Loucy (cell line): ENCODE results near the gene XRCC4.

Source experiments
- H2AFZ ChIP-seq: fragments of 200-600 bp; sonication (generic); 2 replicates; pipeline ENCODE4 v1.6.0; 2016; ENCODE audit warnings: antibody characterized with exemption, mild to moderate bottlenecking, low read length, moderate library complexity
- H3F3A ChIP-seq: fragments of 200-600 bp; 2 replicates; pipeline ENCODE4 v1.6.0; 2016; ENCODE audit warnings: antibody characterized with exemption, low read depth, mild to moderate bottlenecking
- H3K27me3 ChIP-seq: fragments of 200-600 bp; sonication (generic); 2 replicates; pipeline ENCODE4 v1.6.1; 2014; ENCODE audit warnings: low read length, mild to moderate bottlenecking; ENCODE audit not compliant: insufficient read depth, poor library complexity, severe bottlenecking
- H3K36me3 ChIP-seq: fragments of 200-600 bp; sonication (generic); 2 replicates; pipeline ENCODE4 v1.6.1; 2016; ENCODE audit warnings: low read length; ENCODE audit not compliant: insufficient read depth
- H3K4me1 ChIP-seq: fragments of 200-600 bp; sonication (generic); 2 replicates; pipeline ENCODE4 v1.5.1; 2014; ENCODE audit warnings: low read length, mild to moderate bottlenecking; ENCODE audit not compliant: insufficient read depth, poor library complexity, severe bottlenecking
- H3K4me2 ChIP-seq: fragments of 200-600 bp; sonication (generic); 2 replicates; pipeline ENCODE4 v1.6.0; 2014; ENCODE audit warnings: antibody characterized with exemption, low read length, low read depth, mild to moderate bottlenecking; ENCODE audit not compliant: poor library complexity, severe bottlenecking
- H3K4me3 ChIP-seq: fragments of 200-600 bp; sonication (generic); 2 replicates; pipeline ENCODE4 v1.5.1; 2014; ENCODE audit warnings: low read length, mild to moderate bottlenecking, mixed read lengths; ENCODE audit not compliant: poor library complexity, severe bottlenecking
- H3K79me2 ChIP-seq: fragments of 200-600 bp; sonication (generic); 2 replicates; pipeline ENCODE4 v1.6.1; 2014; ENCODE audit warnings: low read length; ENCODE audit not compliant: insufficient read depth
- H3K9ac ChIP-seq: fragments of 200-600 bp; sonication (generic); 2 replicates; pipeline ENCODE4 v1.6.0; 2014; ENCODE audit warnings: mild to moderate bottlenecking, low read depth, low read length, moderate library complexity; ENCODE audit not compliant: poor library complexity, severe bottlenecking
- H3K9me2 ChIP-seq: fragments of 200-600 bp; sonication (generic); replicated peaks from 2 replicates; pipeline ENCODE4 v1.6.1; 2016; ENCODE audit warnings: low read depth, low read length, mixed read lengths
- H3K9me3 ChIP-seq: fragments of 200-600 bp; sonication (generic); 2 replicates; pipeline ENCODE4 v1.6.1; 2014; ENCODE audit warnings: mild to moderate bottlenecking, antibody characterized with exemption, low read length, low read depth; ENCODE audit not compliant: insufficient read depth
- H4K20me1 ChIP-seq: fragments of 200-600 bp; sonication (generic); 2 replicates; pipeline ENCODE4 v1.6.0; 2014; ENCODE audit warnings: antibody characterized with exemption, low read length, mild to moderate bottlenecking; ENCODE audit not compliant: insufficient read depth, poor library complexity, severe bottlenecking
- EZH2phosphoT487 ChIP-seq: fragments of 200-600 bp; IDR thresholded peaks from 2 replicates; pipeline ENCODE4 v1.6.1; 2018; ENCODE audit warnings: antibody characterized with exemption, mild to moderate bottlenecking, moderate library complexity, borderline replicate concordance
- TF ChIP-seq, protein P1 (sequence below): fragments of 200-600 bp; sonication (generic); conservative IDR thresholded peaks from 2 replicates; pipeline ENCODE4 v1.5.1; 2014; ENCODE audit warnings: mild to moderate bottlenecking, antibody characterized with exemption, low read length

The XRCC4 gene

DNA sequence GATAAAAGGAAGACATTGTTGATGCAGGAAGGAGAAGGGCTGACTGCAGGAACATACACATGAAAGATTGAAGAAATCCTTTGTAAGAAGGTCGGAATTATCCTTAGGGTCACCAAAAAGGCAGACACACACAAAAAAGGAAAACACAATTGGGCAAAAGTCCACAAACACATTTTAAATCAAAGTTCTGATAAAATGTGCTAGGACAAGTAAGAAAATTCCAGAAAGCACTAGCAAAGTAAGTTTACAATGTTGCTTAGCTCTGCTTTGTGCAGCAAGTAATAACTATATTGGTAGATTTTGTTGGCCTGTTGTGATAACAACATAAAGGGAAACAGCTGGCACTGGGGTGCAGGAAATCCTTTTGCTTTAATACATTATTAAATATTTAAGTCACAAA lies 294.4 kb downstream of the XRCC4 start:
- H3K4me3 ChIP-seq: no peak overlapping the region
- no peaks in the 10 kb centered on the region for H4K20me1 ChIP-seq
- H3K9me2 ChIP-seq: no peaks in the 10 kb centered on the region
- TF ChIP-seq, protein P1, sequence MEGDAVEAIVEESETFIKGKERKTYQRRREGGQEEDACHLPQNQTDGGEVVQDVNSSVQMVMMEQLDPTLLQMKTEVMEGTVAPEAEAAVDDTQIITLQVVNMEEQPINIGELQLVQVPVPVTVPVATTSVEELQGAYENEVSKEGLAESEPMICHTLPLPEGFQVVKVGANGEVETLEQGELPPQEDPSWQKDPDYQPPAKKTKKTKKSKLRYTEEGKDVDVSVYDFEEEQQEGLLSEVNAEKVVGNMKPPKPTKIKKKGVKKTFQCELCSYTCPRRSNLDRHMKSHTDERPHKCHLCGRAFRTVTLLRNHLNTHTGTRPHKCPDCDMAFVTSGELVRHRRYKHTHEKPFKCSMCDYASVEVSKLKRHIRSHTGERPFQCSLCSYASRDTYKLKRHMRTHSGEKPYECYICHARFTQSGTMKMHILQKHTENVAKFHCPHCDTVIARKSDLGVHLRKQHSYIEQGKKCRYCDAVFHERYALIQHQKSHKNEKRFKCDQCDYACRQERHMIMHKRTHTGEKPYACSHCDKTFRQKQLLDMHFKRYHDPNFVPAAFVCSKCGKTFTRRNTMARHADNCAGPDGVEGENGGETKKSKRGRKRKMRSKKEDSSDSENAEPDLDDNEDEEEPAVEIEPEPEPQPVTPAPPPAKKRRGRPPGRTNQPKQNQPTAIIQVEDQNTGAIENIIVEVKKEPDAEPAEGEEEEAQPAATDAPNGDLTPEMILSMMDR: no peak
- TF ChIP-seq EZH2phosphoT487: no peak
- no peaks in the 10 kb centered on the region for H3F3A ChIP-seq
- H3K27me3 ChIP-seq: no peaks in the 10 kb centered on the region
- H3K79me2 ChIP-seq: no peaks in the 10 kb centered on the region
- no peak overlapping the region for H3K4me2 ChIP-seq
- no peaks in the 10 kb centered on the region for H3K4me1 ChIP-seq
- H3K36me3 ChIP-seq: no peaks in the 10 kb centered on the region
- no peak overlapping the region for H3K9ac ChIP-seq
- H3K9me3 ChIP-seq: no peaks in the 10 kb centered on the region
- no peak overlapping the region for H2AFZ ChIP-seq

DNA sequence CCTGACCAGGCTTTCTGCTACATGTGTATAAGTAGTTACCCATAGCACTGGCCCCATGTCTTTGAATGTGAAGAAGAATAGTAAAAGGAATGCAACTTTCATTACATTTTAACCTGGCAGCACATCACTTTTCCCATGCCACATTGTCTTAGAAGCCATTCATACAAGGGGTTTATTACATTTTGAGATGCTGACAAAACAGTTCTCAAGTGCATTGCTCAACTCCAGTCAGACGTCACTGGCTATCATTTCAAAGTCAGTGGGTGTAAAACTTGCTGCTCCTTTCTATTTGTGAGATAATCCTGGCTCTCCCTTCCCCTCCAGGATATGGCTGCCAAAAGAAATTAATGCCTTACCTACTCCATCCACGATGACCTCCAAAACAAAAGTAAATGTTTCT lies 297.2 kb downstream of the XRCC4 start:
- Histone ChIP-seq H3K9ac (no peak overlapping the region), H3K27me3 (no peaks in the 10 kb centered on the region), H3K9me2 (no peaks in the 10 kb centered on the region), H3K4me1 (no peaks in the 10 kb centered on the region), H3K79me2 (no peaks in the 10 kb centered on the region), H3K9me3 (no peaks in the 10 kb centered on the region), H3F3A (no peaks in the 10 kb centered on the region), H3K4me2 (no peak overlapping the region), H3K36me3 (no peaks in the 10 kb centered on the region), H2AFZ (no peak overlapping the region), H3K4me3 (no peak overlapping the region), H4K20me1 (no peaks in the 10 kb centered on the region)
- no peak for TF ChIP-seq EZH2phosphoT487
- TF ChIP-seq, protein P1: no peak

- Histone ChIP-seq H3K4me1 (no peaks in the 10 kb centered on the region), H3K4me3 (no peak overlapping the region), H3K9me3 (no peaks in the 10 kb centered on the region), H3K9ac (no peak overlapping the region), H3K36me3 (no peaks in the 10 kb centered on the region), H3K27me3 (no peaks in the 10 kb centered on the region), H3K4me2 (no peak overlapping the region), H3K79me2 (no peaks in the 10 kb centered on the region), H3K9me2 (no peaks in the 10 kb centered on the region; the same call in 1 of the 2 replicates), H4K20me1 (no peaks in the 10 kb centered on the region), H3F3A (no peaks in the 10 kb centered on the region), H2AFZ (no peak overlapping the region)
- TF ChIP-seq EZH2phosphoT487: no peak
- TF ChIP-seq, protein P1: no peak
These were observed 297.9 kb downstream of the XRCC4 start for GRCh38 chr5:83375049-83375745.
